ENCODE data around the gene SPATS1. TPM values are rescaled to one million over a fixed set of nuclear protein-coding genes. Genes with fewer than 3 reads are reported as not detected.
"Not testable (repeated sequence)": the region's sequence is repeated elsewhere in the genome, so short reads cannot be mapped to it uniquely, and the experiment has no call there.

The SPATS1 gene
- total RNA-seq, 1 donor from 2014 or later = not detected

DNA sequence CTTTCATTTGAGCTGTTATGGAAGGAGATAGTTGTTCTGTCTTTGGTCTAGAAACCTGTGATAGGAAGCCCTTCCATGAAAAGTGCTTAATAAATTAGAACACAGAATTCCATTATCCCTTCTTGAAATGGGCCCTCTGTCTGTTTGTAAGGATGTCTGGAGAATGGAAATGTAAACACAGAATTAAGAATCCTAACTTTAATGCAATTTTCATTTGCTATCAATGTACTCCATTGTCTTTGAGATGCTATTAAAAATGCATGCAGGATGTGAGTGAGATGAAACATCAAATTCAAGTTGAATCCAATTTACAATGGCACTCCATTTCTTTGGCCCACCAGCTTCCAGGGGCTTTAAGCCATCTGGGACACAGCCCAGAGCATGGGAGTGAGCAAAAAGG lies 15.4 kb upstream of the SPATS1 start:
- FAIRE-seq = no peak
- no peaks in the 10 kb centered on the region for H3K4me1 ChIP-seq (ENCODE audit: insufficient read depth, low read length)
- no peaks in the 10 kb centered on the region for H3K36me3 ChIP-seq (ENCODE audit: insufficient read depth, low read length)
- DNase-seq (ENCODE audit: low read depth) = no peak
- H3K27ac ChIP-seq (ENCODE audit: low read depth, low read length) = no peak overlapping the region
- no peaks in the 10 kb centered on the region for H3K9me3 Mint-ChIP-seq (ENCODE audit: unreplicated experiment)
- no peaks in the 10 kb centered on the region for H4K20me1 ChIP-seq (ENCODE audit: insufficient read depth, low read length)
- H3K9ac ChIP-seq (ENCODE audit: low read length) = no peak overlapping the region
- H3K79me2 ChIP-seq (ENCODE audit: insufficient read depth, low read length) = no peaks in the 10 kb centered on the region
- H3K4me3 Mint-ChIP-seq (ENCODE audit: unreplicated experiment) = no peak overlapping the region
- H3K27ac Mint-ChIP-seq (ENCODE audit: unreplicated experiment) = no peak overlapping the region
- no peak overlapping the region for H2AFZ ChIP-seq (ENCODE audit: low read depth, low read length)
- no peak for TF ChIP-seq EZH2 (IDR thresholded peaks at IDR 0.05; ENCODE audit: insufficient read depth, low read length)
- TF ChIP-seq, protein P1, sequence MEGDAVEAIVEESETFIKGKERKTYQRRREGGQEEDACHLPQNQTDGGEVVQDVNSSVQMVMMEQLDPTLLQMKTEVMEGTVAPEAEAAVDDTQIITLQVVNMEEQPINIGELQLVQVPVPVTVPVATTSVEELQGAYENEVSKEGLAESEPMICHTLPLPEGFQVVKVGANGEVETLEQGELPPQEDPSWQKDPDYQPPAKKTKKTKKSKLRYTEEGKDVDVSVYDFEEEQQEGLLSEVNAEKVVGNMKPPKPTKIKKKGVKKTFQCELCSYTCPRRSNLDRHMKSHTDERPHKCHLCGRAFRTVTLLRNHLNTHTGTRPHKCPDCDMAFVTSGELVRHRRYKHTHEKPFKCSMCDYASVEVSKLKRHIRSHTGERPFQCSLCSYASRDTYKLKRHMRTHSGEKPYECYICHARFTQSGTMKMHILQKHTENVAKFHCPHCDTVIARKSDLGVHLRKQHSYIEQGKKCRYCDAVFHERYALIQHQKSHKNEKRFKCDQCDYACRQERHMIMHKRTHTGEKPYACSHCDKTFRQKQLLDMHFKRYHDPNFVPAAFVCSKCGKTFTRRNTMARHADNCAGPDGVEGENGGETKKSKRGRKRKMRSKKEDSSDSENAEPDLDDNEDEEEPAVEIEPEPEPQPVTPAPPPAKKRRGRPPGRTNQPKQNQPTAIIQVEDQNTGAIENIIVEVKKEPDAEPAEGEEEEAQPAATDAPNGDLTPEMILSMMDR (IDR thresholded peaks at IDR 0.05; ENCODE audit: insufficient read depth, low read depth, low read length) = no peak
- no peaks in the 10 kb centered on the region for H3K36me3 Mint-ChIP-seq (ENCODE audit: low read depth, unreplicated experiment)
- H3K9me3 ChIP-seq (ENCODE audit: insufficient read depth, low read depth, low read length) = no peaks in the 10 kb centered on the region
- no peak overlapping the region for H3K4me3 ChIP-seq (ENCODE audit: insufficient read depth, low read depth, low read length)
- H3K27me3 ChIP-seq (ENCODE audit: insufficient read depth, low read length) = peaks cover 35% of the 10 kb centered on the region
- no peaks in the 10 kb centered on the region for H3K4me1 Mint-ChIP-seq (ENCODE audit: low read depth, unreplicated experiment)
- H3K27me3 Mint-ChIP-seq (ENCODE audit: low read depth, unreplicated experiment) = peaks cover 21% of the 10 kb centered on the region
- H3K4me2 ChIP-seq (ENCODE audit: low read length) = no peak overlapping the region

DNA sequence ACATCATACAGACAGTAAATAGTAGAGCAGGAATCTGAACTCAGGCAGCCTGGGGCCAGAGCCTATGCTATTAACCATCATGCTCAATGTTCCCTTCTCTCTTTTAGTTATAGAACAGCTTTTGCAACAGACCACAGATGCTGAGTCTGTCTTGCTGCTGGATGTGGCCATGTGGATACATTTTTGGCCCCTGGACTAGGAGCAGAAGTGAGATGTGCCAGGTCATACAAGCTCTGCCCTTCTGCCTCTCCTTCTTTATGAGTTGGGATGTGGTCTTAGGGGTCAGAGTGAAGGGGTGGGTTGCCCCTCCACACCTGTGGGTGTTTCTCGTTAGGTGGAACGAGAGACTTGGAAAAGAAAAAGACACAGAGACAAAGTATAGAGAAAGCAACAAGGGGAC lies 14.7 kb upstream of the SPATS1 start:
- H2AFZ ChIP-seq (ENCODE audit: low read depth, low read length) = no peak overlapping the region
- Mint-ChIP-seq H3K4me3 (ENCODE audit: unreplicated experiment) (no peak overlapping the region), H3K27me3 (ENCODE audit: low read depth, unreplicated experiment) (peaks cover 28% of the 10 kb centered on the region), H3K36me3 (ENCODE audit: low read depth, unreplicated experiment) (no peaks in the 10 kb centered on the region), H3K27ac (ENCODE audit: unreplicated experiment) (no peak overlapping the region), H3K9me3 (ENCODE audit: unreplicated experiment) (no peaks in the 10 kb centered on the region), H3K4me1 (ENCODE audit: low read depth, unreplicated experiment) (no peaks in the 10 kb centered on the region)
- H3K79me2 ChIP-seq (ENCODE audit: insufficient read depth, low read length) = no peaks in the 10 kb centered on the region
- no peak overlapping the region for H3K9ac ChIP-seq (ENCODE audit: low read length)
- no peaks in the 10 kb centered on the region for H3K9me3 ChIP-seq (ENCODE audit: insufficient read depth, low read depth, low read length)
- no peaks in the 10 kb centered on the region for H4K20me1 ChIP-seq (ENCODE audit: insufficient read depth, low read length)
- no peak for DNase-seq (ENCODE audit: low read depth)
- H3K4me1 ChIP-seq (ENCODE audit: insufficient read depth, low read length) = no peaks in the 10 kb centered on the region
- no peak overlapping the region for H3K4me2 ChIP-seq (ENCODE audit: low read length)
- H3K36me3 ChIP-seq (ENCODE audit: insufficient read depth, low read length) = no peaks in the 10 kb centered on the region
- TF ChIP-seq, protein P1 (IDR thresholded peaks at IDR 0.05; ENCODE audit: insufficient read depth, low read depth, low read length) = no peak
- TF ChIP-seq EZH2 (IDR thresholded peaks at IDR 0.05; ENCODE audit: insufficient read depth, low read length) = no peak
- H3K27ac ChIP-seq (ENCODE audit: low read depth, low read length) = no peak overlapping the region
- no peak for FAIRE-seq
- H3K4me3 ChIP-seq (ENCODE audit: insufficient read depth, low read depth, low read length) = no peak overlapping the region
- H3K27me3 ChIP-seq (ENCODE audit: insufficient read depth, low read length) = peaks cover 35% of the 10 kb centered on the region

DNA sequence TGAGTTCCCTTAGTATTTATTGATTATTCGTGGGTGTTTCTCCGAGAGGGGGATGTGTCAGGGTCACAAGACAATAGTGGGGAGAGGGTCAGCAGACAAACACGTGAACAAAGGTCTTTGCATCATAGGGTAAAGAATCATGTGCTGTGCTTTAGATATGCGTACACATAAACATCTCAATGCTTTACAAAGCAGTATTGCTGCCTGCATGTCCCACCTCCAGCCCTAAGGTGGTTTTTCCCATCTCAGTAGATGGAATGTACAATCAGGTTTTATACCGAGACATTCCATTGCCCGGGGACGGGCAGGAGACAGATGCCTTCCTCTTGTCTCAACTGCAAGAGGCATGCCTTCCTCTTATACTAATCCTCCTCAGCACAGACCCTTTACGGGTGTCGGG lies 14.2 kb upstream of the SPATS1 start:
- H3K4me3 Mint-ChIP-seq (ENCODE audit: unreplicated experiment); H3K79me2 ChIP-seq (ENCODE audit: insufficient read depth, low read length); FAIRE-seq; H3K9me3 Mint-ChIP-seq (ENCODE audit: unreplicated experiment); H3K4me3 ChIP-seq (ENCODE audit: insufficient read depth, low read depth, low read length); H3K4me1 ChIP-seq (ENCODE audit: insufficient read depth, low read length); H3K36me3 ChIP-seq (ENCODE audit: insufficient read depth, low read length); H3K9ac ChIP-seq (ENCODE audit: low read length); H4K20me1 ChIP-seq (ENCODE audit: insufficient read depth, low read length); H3K4me2 ChIP-seq (ENCODE audit: low read length); DNase-seq (ENCODE audit: low read depth); H3K4me1 Mint-ChIP-seq (ENCODE audit: low read depth, unreplicated experiment); H2AFZ ChIP-seq (ENCODE audit: low read depth, low read length); H3K27ac ChIP-seq (ENCODE audit: low read depth, low read length); H3K27ac Mint-ChIP-seq (ENCODE audit: unreplicated experiment); H3K9me3 ChIP-seq (ENCODE audit: insufficient read depth, low read depth, low read length); H3K36me3 Mint-ChIP-seq (ENCODE audit: low read depth, unreplicated experiment): not testable (repeated sequence)
- H3K27me3 ChIP-seq (ENCODE audit: insufficient read depth, low read length) = peaks cover 38% of the 10 kb centered on the region
- H3K27me3 Mint-ChIP-seq (ENCODE audit: low read depth, unreplicated experiment) = peaks cover 32% of the 10 kb centered on the region

All from astrocyte (in vitro differentiated cells and primary cell).